GM13976 (cell line): ENCODE data around the gene YTHDF1.

ENCODE experiments used
- DNase-seq: peaks from one replicate; pipeline ENCODE4 v3.0.0; 2012; ENCODE audit warnings: low spot score
- CTCF ChIP-seq: IDR thresholded peaks from 2 replicates; pipeline ENCODE4 v1.5.1; 2012; ENCODE audit warnings: borderline replicate concordance, mild to moderate bottlenecking; ENCODE audit not compliant: insufficient read depth; ENCODE audit errors: extremely low read depth, missing control alignments, control extremely low read depth
- in situ Hi-C: fragments of 300-500 bp; cut with MboI; formaldehyde crosslinking; loops from one replicate; pipeline ENCODE4 v1.12.0; 2022; ENCODE audit warnings: low sequenced_read_pairs, mixed read lengths, inconsistent platforms; ENCODE audit not compliant: unreplicated experiment

The YTHDF1 gene

GRCh38 chr20:63173552-63174191 lies 42.3 kb downstream of the YTHDF1 start:
- in situ Hi-C loops, result no loop called here
- DNase-seq, result no peak
- no peak for TF ChIP-seq CTCF

- TF ChIP-seq CTCF, result peak; percentile 12
- in situ Hi-C loops, result no loop called here
- DNase-seq, result no peak
Measured at GRCh38 chr20:63172726-63173125, 43.2 kb downstream of the YTHDF1 start.

- in situ Hi-C loops, result no loop called here
- DNase-seq, result no peak
- TF ChIP-seq CTCF, result no peak
Measured at GRCh38 chr20:63171991-63172390, 43.9 kb downstream of the YTHDF1 start.

- in situ Hi-C loops, result loop anchor here (10.0 kb wide), 1 partner anchor 95 kb away; no protein-coding TSS in a partner anchor
- no peak for TF ChIP-seq CTCF
- DNase-seq, result no peak
Measured at GRCh38 chr20:63169681-63170080, 46.2 kb downstream of the YTHDF1 start.

GRCh38 chr20:63168861-63169260 lies 47.1 kb downstream of the YTHDF1 start:
- no peak for DNase-seq
- in situ Hi-C loops, result loop anchor here (10.0 kb wide), 1 partner anchor 94 kb away; no protein-coding TSS in a partner anchor
- no peak for TF ChIP-seq CTCF

GRCh38 chr20:63167918-63168520 lies 47.9 kb downstream of the YTHDF1 start:
- in situ Hi-C loops, result loop anchor here (10.0 kb wide), 1 partner anchor 93 kb away; no protein-coding TSS in a partner anchor

More at GRCh38 chr20:63167918-63168520, 47.9 kb downstream of the YTHDF1 start:
- no peak for TF ChIP-seq CTCF
- DNase-seq, result no peak
